ENCODE results near the gene NELFB.
A peak's percentile ranks its signal among the peaks of the same experiment; 100 is the strongest.

The NELFB gene

DNA sequence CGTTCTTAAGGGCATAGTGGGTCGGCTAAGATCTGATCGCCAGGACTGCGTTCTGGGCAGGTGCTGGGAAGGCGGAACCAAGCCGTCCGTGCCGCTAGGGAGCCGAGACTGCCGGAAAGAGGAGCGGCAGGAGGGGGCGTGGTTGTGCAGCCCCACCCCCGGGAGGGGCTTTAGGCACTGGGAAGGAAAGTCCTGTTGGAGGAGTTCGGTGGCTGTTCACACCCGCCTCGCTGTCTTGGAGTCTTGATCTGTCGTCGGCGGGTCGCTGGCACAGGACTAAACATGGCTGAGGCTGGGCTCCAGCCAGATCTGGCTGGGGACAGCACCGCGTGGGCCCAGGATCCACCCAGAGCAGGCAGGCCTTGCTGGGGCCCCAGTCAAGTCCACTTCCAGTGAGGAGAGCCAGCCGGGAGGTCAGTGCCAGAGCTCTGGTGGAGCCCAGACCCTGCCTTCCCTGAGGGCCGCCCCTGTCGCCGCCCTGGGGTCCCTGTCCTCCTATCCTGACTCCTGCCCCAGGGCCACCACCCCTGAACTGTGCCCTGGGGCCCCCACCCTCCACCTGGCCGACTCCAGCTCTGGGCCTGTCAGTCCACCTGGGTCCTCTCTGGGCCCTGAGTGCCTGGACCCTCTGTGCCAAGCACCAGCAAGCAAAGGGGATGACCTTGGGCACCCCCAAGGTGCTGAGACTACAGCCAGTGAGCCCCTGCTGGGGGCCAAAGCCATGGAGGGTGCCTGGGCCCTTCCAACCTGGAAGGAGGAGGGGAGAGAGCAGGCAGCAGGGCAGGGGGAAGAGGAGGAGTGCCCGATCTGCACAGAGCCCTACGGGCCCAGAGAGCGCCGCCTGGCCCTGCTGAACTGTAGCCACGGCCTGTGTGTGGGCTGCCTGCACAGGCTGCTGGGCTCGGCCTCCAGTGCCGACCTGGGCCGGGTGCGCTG, 37.6 kb upstream of the NELFB start:
- H3K4me2 ChIP-seq: peak overlapping the region; percentile 64

GRCh38 chr9:137218212-137218753, 36.8 kb upstream of the NELFB start:
- peaks cover 8% of the 10 kb centered on the region; the same call in 1 of the 2 replicates for H4K20me1 ChIP-seq
- peaks cover 33% of the 10 kb centered on the region for H3K4me1 ChIP-seq

More for the DNA sequence above, 37.6 kb upstream of the NELFB start:
- peak overlapping the region; percentile 65 for H3K9ac ChIP-seq
- H4K20me1 ChIP-seq: peaks cover 8% of the 10 kb centered on the region; the same call in 1 of the 2 replicates
- no peaks in the 10 kb centered on the region for H3K9me3 ChIP-seq
- H3K36me3 ChIP-seq: peaks cover 68% of the 10 kb centered on the region
- peak overlapping the region; percentile 19; the same call in 1 of the 2 replicates for H3K4me3 ChIP-seq
- TF ChIP-seq Cebpa-rat (IDR thresholded peaks at IDR 0.05): no peak
- H3K27me3 ChIP-seq: no peaks in the 10 kb centered on the region
- H3K27ac ChIP-seq: peak overlapping the region; percentile 63
- H3K4me1 ChIP-seq: peaks cover 28% of the 10 kb centered on the region

DNA sequence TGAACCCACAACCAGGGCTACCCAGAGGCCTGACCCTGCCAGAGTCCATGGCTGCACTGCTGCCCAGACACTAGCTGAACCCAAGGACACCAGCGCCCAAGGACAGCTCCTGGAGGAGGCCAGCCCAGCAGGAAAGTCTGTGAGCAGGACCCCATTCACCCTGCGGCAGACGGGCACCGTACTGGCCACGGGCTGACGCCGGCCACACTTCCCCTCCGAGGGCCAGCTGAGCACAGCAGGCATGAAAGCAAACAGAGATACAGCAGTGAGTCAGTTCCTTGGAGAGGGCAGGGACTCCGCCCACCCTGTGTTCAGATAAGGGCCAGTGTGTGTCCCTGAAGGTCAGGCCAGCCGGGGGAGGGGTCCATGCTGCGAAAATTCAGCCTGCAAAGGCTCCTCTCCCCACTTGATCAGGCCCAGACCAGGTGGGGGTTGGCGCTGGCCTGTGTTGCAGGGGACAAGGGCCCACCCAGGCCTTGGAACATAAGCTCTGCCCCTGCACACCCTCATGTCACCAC, 36.3 kb upstream of the NELFB start:
- Histone ChIP-seq H3K4me2 (no peak overlapping the region), H3K4me1 (peaks cover 35% of the 10 kb centered on the region), H3K27ac (no peak overlapping the region), H3K9ac (no peak overlapping the region), H3K36me3 (peaks cover 58% of the 10 kb centered on the region), H3K9me3 (no peaks in the 10 kb centered on the region), H3K27me3 (no peaks in the 10 kb centered on the region), H3K4me3 (no peak overlapping the region), H4K20me1 (peaks cover 8% of the 10 kb centered on the region; the same call in 1 of the 2 replicates)
- no peak for TF ChIP-seq Cebpa-rat (IDR thresholded peaks at IDR 0.05)

More at GRCh38 chr9:137218212-137218753, 36.8 kb upstream of the NELFB start:
- H3K27ac ChIP-seq: 0 out of 2 replicates have a peak overlapping the region, but pooled peaks have one; percentile 63
- TF ChIP-seq Cebpa-rat (IDR thresholded peaks at IDR 0.05): no peak
- no peak overlapping the region for H3K9ac ChIP-seq
- H3K9me3 ChIP-seq: no peaks in the 10 kb centered on the region
- no peaks in the 10 kb centered on the region for H3K27me3 ChIP-seq
- H3K4me2 ChIP-seq: peak overlapping the region; percentile 64; the same call in 1 of the 2 replicates
- peaks cover 63% of the 10 kb centered on the region for H3K36me3 ChIP-seq
- H3K4me3 ChIP-seq: no peak overlapping the region

DNA sequence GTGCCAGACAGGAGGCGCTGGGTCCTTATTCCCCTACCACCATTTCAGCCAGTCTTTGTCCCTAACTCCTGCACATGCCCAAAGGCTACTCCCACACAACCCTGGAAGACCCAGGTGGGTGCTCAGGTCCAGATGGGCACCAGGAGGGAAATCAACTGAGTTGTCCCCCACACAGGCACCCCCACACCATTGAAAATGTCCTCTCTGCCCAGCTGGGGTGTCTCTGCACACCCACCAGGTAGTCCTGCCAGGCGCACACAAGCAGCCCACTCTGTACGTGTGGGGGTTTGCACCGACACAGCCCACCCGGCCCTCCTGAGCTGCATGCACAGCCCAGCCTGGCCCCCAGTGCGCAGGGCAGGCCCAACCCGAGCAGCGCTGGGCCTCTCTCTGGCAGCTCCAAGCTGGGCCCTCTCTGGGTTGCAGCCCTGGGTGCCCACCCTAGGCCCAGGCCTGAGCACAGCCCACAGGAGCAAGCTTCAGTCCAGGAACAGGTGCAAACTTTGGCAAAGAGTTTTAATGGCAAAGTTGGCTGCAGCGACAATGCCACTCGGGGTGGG, 35.3 kb upstream of the NELFB start:
- Histone ChIP-seq H3K4me2 (no peak overlapping the region), H3K27me3 (no peaks in the 10 kb centered on the region), H3K36me3 (peaks cover 47% of the 10 kb centered on the region), H4K20me1 (peaks cover 8% of the 10 kb centered on the region; the same call in 1 of the 2 replicates), H3K9me3 (no peaks in the 10 kb centered on the region), H3K9ac (0 out of 2 replicates have a peak overlapping the region, but pooled peaks have one; percentile 34), H3K27ac (no peak overlapping the region), H3K4me1 (peaks cover 45% of the 10 kb centered on the region), H3K4me3 (no peak overlapping the region)
- TF ChIP-seq Cebpa-rat (IDR thresholded peaks at IDR 0.05): no peak

DNA sequence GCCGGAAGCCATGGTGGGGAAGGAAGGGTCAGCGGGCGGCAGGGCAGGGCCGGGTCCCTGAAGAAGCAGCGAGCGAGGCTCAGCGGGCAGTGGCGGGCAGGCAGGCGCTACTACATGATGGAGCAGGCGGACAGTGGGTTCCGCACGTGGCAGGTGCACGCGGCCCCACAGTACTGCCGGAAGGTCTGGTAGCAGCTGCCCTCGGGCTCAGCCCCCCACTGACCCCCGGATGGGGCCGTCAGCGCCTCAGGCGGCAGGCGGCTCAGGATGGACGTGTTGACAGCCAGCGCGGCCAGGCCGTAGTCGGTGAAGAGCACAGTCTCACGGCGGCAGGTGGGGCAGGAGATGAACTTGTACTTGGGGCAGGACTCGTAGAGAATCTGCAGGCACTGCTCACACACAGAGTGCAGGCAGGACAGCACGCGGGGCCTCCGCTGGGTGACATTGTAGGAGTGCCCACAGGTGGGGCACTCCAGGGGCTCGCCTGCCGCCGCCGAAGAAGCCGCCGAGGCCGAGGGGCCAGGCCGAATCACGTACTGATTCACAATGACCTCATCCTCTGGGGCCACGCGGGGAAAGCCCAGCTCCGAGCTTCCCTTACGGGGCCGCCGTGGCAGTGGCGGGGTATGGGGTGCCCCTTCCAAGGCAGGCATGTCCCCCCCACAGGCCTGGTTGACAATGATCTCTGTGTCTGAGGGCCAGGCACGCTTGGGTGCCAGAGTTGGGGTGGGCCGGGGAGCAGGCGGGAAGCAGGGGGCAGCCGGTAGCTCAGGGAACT, 34.6 kb upstream of the NELFB start:
- Histone ChIP-seq H3K9ac (no peak overlapping the region), H4K20me1 (peaks cover 8% of the 10 kb centered on the region; the same call in 1 of the 2 replicates), H3K36me3 (peaks cover 41% of the 10 kb centered on the region), H3K27ac (no peak overlapping the region), H3K4me3 (no peak overlapping the region), H3K4me2 (no peak overlapping the region), H3K4me1 (peaks cover 52% of the 10 kb centered on the region), H3K27me3 (no peaks in the 10 kb centered on the region), H3K9me3 (no peaks in the 10 kb centered on the region)
- no peak for TF ChIP-seq Cebpa-rat (IDR thresholded peaks at IDR 0.05)

DNA sequence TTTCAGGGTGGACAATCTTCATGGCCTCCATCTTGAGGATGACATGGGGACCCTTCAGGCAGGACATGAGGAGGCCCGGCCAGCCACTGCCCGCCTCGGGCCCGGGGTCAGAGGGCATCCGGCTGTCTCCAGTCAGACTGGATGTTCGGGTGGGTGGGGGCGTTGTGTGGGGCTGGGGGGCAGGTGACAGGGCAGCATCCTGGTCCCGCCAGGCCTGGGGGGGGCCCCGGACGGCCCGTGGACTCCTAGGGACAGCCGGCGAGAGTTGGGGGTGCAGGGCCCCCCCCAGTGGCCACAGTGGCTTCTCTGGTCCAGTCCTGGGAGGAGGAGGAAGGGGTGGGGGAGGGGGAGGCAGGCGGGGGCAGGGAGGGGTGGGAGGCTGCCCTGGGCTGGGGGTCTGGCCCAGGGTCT, 34.0 kb upstream of the NELFB start:
- Histone ChIP-seq H3K9ac (no peak overlapping the region), H3K4me3 (peak overlapping the region; percentile 84), H4K20me1 (peaks cover 8% of the 10 kb centered on the region; the same call in 1 of the 2 replicates), H3K4me1 (peaks cover 56% of the 10 kb centered on the region), H3K4me2 (peak overlapping the region; percentile 100), H3K27ac (no peak overlapping the region), H3K9me3 (no peaks in the 10 kb centered on the region), H3K36me3 (peaks cover 35% of the 10 kb centered on the region), H3K27me3 (no peaks in the 10 kb centered on the region)
- TF ChIP-seq Cebpa-rat (IDR thresholded peaks at IDR 0.05): no peak

DNA sequence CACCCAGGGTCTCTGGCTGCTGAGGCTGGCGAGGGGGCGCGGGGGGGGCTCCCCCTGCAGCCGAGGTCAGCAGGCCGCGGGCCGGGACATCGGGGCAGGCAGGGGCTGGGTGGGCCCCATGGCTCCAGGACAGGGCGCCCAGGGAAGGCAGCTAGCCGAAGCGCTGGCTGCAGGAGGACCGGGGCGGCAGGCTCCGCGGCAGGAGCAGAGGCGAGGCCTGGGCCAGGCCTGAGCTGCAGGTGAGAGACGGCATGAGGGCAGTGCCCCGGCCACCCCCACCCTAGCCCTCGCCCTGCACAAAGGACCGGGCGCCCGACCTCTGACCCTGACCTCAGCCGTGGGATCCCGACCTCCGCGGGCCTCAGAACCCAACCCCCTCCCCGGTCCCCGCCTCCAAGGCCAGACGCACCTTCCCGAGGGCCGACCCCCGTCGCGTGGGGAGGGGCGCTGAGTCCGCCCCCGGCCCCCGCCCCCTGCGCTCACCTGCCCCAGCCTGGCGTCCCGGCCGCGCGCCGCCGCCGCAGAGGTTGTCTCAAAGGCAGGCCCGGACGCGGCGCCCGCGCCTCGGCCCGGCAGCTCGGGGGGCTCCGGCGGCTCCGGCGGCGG, 33.5 kb upstream of the NELFB start:
- peak overlapping the region; percentile 84 for H3K4me3 ChIP-seq

DNA sequence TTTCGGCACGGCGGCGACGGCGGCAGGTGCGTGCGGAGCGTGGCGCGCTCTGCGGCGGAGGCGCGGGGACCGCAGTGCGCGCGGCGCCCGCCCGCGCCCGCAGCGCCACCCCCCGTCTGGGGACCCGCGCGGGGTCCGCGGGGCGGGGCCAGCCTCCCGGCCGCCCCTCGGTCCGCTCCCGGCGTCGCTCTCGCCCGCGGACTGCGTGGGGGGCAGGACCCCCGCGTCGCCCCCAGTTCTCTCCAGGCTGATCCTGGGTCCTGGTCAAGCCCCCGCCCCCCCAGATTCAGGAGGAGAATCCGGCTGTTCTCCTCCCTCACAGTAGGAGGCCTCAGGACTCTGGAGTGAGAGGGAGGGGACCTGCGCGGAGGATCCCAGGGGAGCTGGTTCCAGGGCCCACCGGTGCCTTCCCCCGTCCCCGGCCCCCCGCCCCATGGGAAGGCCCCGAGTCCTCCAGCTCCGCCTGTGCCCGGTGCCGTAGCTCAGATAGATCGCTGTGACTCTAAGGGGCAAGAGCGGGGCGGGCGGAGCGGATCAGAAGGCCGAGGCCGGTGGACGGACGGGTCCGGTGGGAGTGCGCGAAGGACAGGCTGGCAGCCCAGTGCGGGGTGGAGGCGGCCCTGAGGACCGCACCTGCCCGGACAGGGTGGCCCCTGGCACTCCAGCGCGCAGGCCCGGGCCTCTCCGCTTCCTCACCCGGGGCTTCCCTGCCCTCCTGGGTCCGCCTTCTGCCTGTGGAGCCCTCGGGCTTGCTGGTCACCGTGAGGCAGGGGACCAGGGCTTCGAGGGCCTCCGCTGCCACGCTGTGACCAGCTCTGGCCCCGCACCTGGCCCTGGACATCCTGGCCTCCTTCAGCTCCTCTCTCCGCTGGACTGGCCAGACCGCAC, 32.7 kb upstream of the NELFB start, which contains the start of gene RNF208:
TSS of gene RNF208 (minus strand) at position 51 of the 888 bp plus-strand sequence. CDS start 1,028 bp downstream, outside the sequence.
- H3K9me3 ChIP-seq: no peaks in the 10 kb centered on the region
- peaks cover 8% of the 10 kb centered on the region; the same call in 1 of the 2 replicates for H4K20me1 ChIP-seq
- peak within 1 kb of the TSS; percentile 83 for H3K9ac ChIP-seq
- no peaks in the 10 kb centered on the region for H3K27me3 ChIP-seq
- peak within 1 kb of the TSS; percentile 85 for H3K27ac ChIP-seq
- peak within 1 kb of the TSS; percentile 84 for H3K4me3 ChIP-seq
- H3K4me2 ChIP-seq: peak within 1 kb of the TSS; percentile 100
- H3K4me1 ChIP-seq: peaks cover 48% of the 10 kb centered on the region
- H3K36me3 ChIP-seq: peaks cover 28% of the 10 kb centered on the region
- no peak for TF ChIP-seq Cebpa-rat (IDR thresholded peaks at IDR 0.05)

More for the DNA sequence above, 33.5 kb upstream of the NELFB start:
- H3K36me3 ChIP-seq: peaks cover 30% of the 10 kb centered on the region
- H3K27ac ChIP-seq: peak overlapping the region; percentile 85
- no peak for TF ChIP-seq Cebpa-rat (IDR thresholded peaks at IDR 0.05)
- H3K9ac ChIP-seq: peak overlapping the region; percentile 83
- no peaks in the 10 kb centered on the region for H3K9me3 ChIP-seq
- H3K27me3 ChIP-seq: no peaks in the 10 kb centered on the region
- peaks cover 51% of the 10 kb centered on the region for H3K4me1 ChIP-seq
- H3K4me2 ChIP-seq: peak overlapping the region; percentile 100
- peaks cover 8% of the 10 kb centered on the region; the same call in 1 of the 2 replicates for H4K20me1 ChIP-seq

Data from BLaER1 (cell line).